Kidney (tissue), 14 donors: Measurements from ENCODE around the gene ABHD14A. TPM values are rescaled to one million over a fixed set of nuclear protein-coding genes. Genes with fewer than 3 reads are reported as not detected.
"Not testable (repeated sequence)": the region's sequence is repeated elsewhere in the genome, so short reads cannot be mapped to it uniquely, and the experiment has no call there.

ENCODE experiments used
- DNase-seq, 5 donors: peaks; one replicate each; pipeline ENCODE4 v3.0.0-alpha.2; 2013 to 2020
- FAIRE-seq: peaks from 2 replicates; lab custom pipeline; 2012; peaks lifted over from hg19 to GRCh38; lab: Jason Lieb, UNC
- H3K27ac ChIP-seq, 2 donors: one replicate each; pipeline ENCODE4 v1.7.0; 2013; ENCODE audit warnings: low read depth in 2 of 2, low read length in 2 of 2, inconsistent platforms in 1 of 2
- H3K27me3 ChIP-seq: one replicate; pipeline ENCODE4 v1.7.1; 2013; ENCODE audit warnings: low read length, inconsistent platforms; ENCODE audit not compliant: control insufficient read depth, insufficient read depth
- H3K36me3 ChIP-seq, 3 donors: one replicate each; pipeline versions ENCODE4 v1.7.0 to v1.7.1; 2013; ENCODE audit warnings: low read length in 3 of 3, control low read depth in 1 of 3, inconsistent platforms in 1 of 3; ENCODE audit not compliant: insufficient read depth in 3 of 3, control insufficient read depth in 2 of 3
- H3K4me1 ChIP-seq, 3 donors: one replicate each; pipeline versions ENCODE4 v1.7.0 to v1.7.1; 2013; ENCODE audit warnings: low read length in 3 of 3, inconsistent platforms in 1 of 3, low read depth in 1 of 3; ENCODE audit not compliant: control insufficient read depth in 2 of 3, insufficient read depth in 2 of 3
- H3K4me3 ChIP-seq, 3 donors: one replicate each; pipeline versions ENCODE4 v1.7.0 to v1.8.1; 2013; ENCODE audit warnings: low read length in 3 of 3, control low read depth in 1 of 3, inconsistent platforms in 1 of 3
- H3K9ac ChIP-seq, 3 donors: one replicate each; pipeline versions ENCODE4 v1.7.0 to v1.7.1; 2013; ENCODE audit warnings: low read length in 3 of 3, control low read depth in 1 of 3, inconsistent platforms in 1 of 3
- H3K9me3 ChIP-seq, 3 donors: one replicate each; pipeline versions ENCODE4 v1.7.0 to v1.7.1; 2013; ENCODE audit warnings: low read length in 3 of 3, control low read depth in 1 of 3, inconsistent platforms in 1 of 3; ENCODE audit not compliant: control insufficient read depth in 2 of 3, insufficient read depth in 1 of 3
- CTCF ChIP-seq: IDR thresholded peaks from 3 replicates; pipeline ENCODE4 v1.5.1; 2012; ENCODE audit warnings: mild to moderate bottlenecking, moderate library complexity, borderline replicate concordance; ENCODE audit not compliant: insufficient read depth; ENCODE audit errors: extremely low read depth
- intact Hi-C: fragments of 100-400 bp; cut with DNase I; formaldehyde crosslinking; loops from one replicate; pipeline ENCODE4 v1.11.1; 2022
- polyA plus RNA-seq: library from polyadenylated mRNA; stranded (reverse); fragments of 350-450 nt; fragmentation: Illumina TruSeq; extraction: RNeasy Lipid Tissue Mini Kit (QIAGEN cat#74804); gene quantifications from one replicate; pipeline ENCODE4 v1.2.3, GENCODE V29; 2014; ENCODE audit warnings: low read depth, low replicate concordance; ENCODE audit not compliant: insufficient read depth
- total RNA-seq: library from RNA; stranded (reverse); fragmentation: NEBNext Ultra II Directional; extraction: Animal tissue kit (Norgen Biotek cat#: 25700); gene quantifications from one replicate; pipeline ENCODE4 v1.2.1, GENCODE V29; 2021
- donor health status: control.
- donor health status: control.
- donor health status: control.
- donor health status: control.
- donor health status: control.
- donor health status: DM: yes; HTN: yes; CAD: no.
- donor health status: Normal renal cell carcinoma (clear cell type).

Gene ABHD14A
- total and polyA plus RNA-seq, 2 donors from 2014 or later, result 20.7 to 50.5 TPM

- FAIRE-seq, result no peak
- H3K9ac ChIP-seq, result no peak overlapping the region
- no peak overlapping the region for H3K27ac ChIP-seq
Observed at GRCh38 chr3:51928438-51928837, 46.4 kb upstream of the ABHD14A start.

GRCh38 chr3:51928981-51929380 lies 45.9 kb upstream of the ABHD14A start:
- DNase-seq, intact Hi-C loops, H3K4me1 ChIP-seq, FAIRE-seq, H3K9me3 ChIP-seq, H3K27ac ChIP-seq, H3K36me3 ChIP-seq, H3K4me3 ChIP-seq, H3K27me3 ChIP-seq, H3K9ac ChIP-seq: not testable (repeated sequence)

More at GRCh38 chr3:51928438-51928837, 46.4 kb upstream of the ABHD14A start:
- TF ChIP-seq CTCF, result no peak
- Histone ChIP-seq H3K9me3 (no peaks in the 10 kb centered on the region), H3K4me1 (no peaks in the 10 kb centered on the region), H3K36me3 (peaks cover 0 to 2% (median under 1%) of the 10 kb centered on the region in 3 donors), H3K27me3 (no peaks in the 10 kb centered on the region), H3K4me3 (no peak overlapping the region)
- intact Hi-C loops, result no loop called here
- no peak for DNase-seq

GRCh38 chr3:51929420-51930003 lies 45.4 kb upstream of the ABHD14A start:
- Histone ChIP-seq H3K4me1 (no peaks in the 10 kb centered on the region), H3K27me3 (no peaks in the 10 kb centered on the region), H3K9me3 (no peaks in the 10 kb centered on the region), H3K36me3 (peaks cover 0 to 10% (median 4%) of the 10 kb centered on the region in 3 donors), H3K4me3 (no peak overlapping the region), H3K9ac (no peak overlapping the region), H3K27ac (no peak overlapping the region)
- intact Hi-C loops, result no loop called here
- FAIRE-seq, result no peak
- no peak for TF ChIP-seq CTCF
- DNase-seq, result peak in 2 of 5 donors; percentile 27 to 40

GRCh38 chr3:51930439-51930838 lies 44.4 kb upstream of the ABHD14A start:
- H3K9ac ChIP-seq, result no peak overlapping the region
- peaks cover 0 to 13% (median 6%) of the 10 kb centered on the region in 3 donors for H3K36me3 ChIP-seq
- H3K4me1 ChIP-seq, result no peaks in the 10 kb centered on the region
- no peak for TF ChIP-seq CTCF
- DNase-seq (no peak), FAIRE-seq (no peak)
- no peak overlapping the region for H3K27ac ChIP-seq
- no peak overlapping the region for H3K4me3 ChIP-seq
- H3K9me3 ChIP-seq, result no peaks in the 10 kb centered on the region
- no peaks in the 10 kb centered on the region for H3K27me3 ChIP-seq
- intact Hi-C loops, result no loop called here
